HG02763 (cell line): ENCODE data around the gene APOA1.

Experiments used
- ATAC-seq: cut with Tn5 transposase; IDR thresholded peaks from one replicate; pipeline ENCODE4 v1.9.1; 2021; ENCODE audit warnings: mild to moderate bottlenecking, moderate library complexity; ENCODE audit not compliant: unreplicated experiment

Gene APOA1

GRCh38 chr11:116837231-116838091 is at the start of gene APOA1:
TSS of gene APOA1 (minus strand) at chr11:116837622. CDS start at chr11:116837387, 235 bp downstream.
- ATAC-seq = no peak

- no peak for ATAC-seq
These were observed 48.7 kb upstream of the APOA1 start for GRCh38 chr11:116885951-116886655.

- no peak for ATAC-seq
These were observed 45.0 kb upstream of the APOA1 start for GRCh38 chr11:116882386-116882785.

- ATAC-seq = no peak
These were observed 43.7 kb upstream of the APOA1 start for GRCh38 chr11:116881143-116881542.

- no peak for ATAC-seq
These were observed 42.6 kb upstream of the APOA1 start for GRCh38 chr11:116879800-116880625.

GRCh38 chr11:116876656-116877055 is 39.2 kb upstream of the APOA1 start:
- ATAC-seq = no peak

GRCh38 chr11:116875194-116875593 is 37.8 kb upstream of the APOA1 start:
- ATAC-seq = no peak

GRCh38 chr11:116874251-116874650 is 36.8 kb upstream of the APOA1 start:
- ATAC-seq = no peak

- no peak for ATAC-seq
These were observed 36.0 kb upstream of the APOA1 start for GRCh38 chr11:116873381-116873780.

- ATAC-seq = no peak
These were observed 33.8 kb upstream of the APOA1 start for GRCh38 chr11:116871248-116871647.

- no peak for ATAC-seq
These were observed 32.6 kb upstream of the APOA1 start for GRCh38 chr11:116870054-116870453.

GRCh38 chr11:116869610-116870009 is 32.2 kb upstream of the APOA1 start:
- ATAC-seq = no peak

- no peak for ATAC-seq
These were observed 30.6 kb upstream of the APOA1 start for GRCh38 chr11:116868066-116868465.

- ATAC-seq = no peak
These were observed 30.2 kb upstream of the APOA1 start for GRCh38 chr11:116867619-116868018.

- ATAC-seq = no peak
These were observed 29.5 kb upstream of the APOA1 start for GRCh38 chr11:116866804-116867455.

- ATAC-seq = no peak
These were observed 28.3 kb upstream of the APOA1 start for GRCh38 chr11:116865696-116866095.

GRCh38 chr11:116864531-116864930 is 27.1 kb upstream of the APOA1 start:
- no peak for ATAC-seq

GRCh38 chr11:116862951-116863350 is 25.5 kb upstream of the APOA1 start:
- no peak for ATAC-seq

- no peak for ATAC-seq
These were observed 24.8 kb upstream of the APOA1 start for GRCh38 chr11:116862185-116862584.

- ATAC-seq = no peak
These were observed 24.1 kb upstream of the APOA1 start for GRCh38 chr11:116861539-116861938.

GRCh38 chr11:116860303-116860702 is 22.9 kb upstream of the APOA1 start:
- ATAC-seq = no peak
